GM12873 (cell line): Measurements from ENCODE around the gene PNPLA1.

Source experiments
- CTCF ChIP-seq: IDR thresholded peaks from 2 replicates; pipeline ENCODE4 v1.5.1; 2012; ENCODE audit warnings: low read depth, mild to moderate bottlenecking, moderate library complexity, low read length, control low read depth; ENCODE audit not compliant: insufficient read depth; ENCODE audit errors: missing control alignments

Gene PNPLA1

GRCh38 chr6:36308514-36308913 is 38.7 kb downstream of the PNPLA1 start:
- TF ChIP-seq CTCF, result no peak

GRCh38 chr6:36309203-36309602 is 39.3 kb downstream of the PNPLA1 start:
- no peak for TF ChIP-seq CTCF

DNA sequence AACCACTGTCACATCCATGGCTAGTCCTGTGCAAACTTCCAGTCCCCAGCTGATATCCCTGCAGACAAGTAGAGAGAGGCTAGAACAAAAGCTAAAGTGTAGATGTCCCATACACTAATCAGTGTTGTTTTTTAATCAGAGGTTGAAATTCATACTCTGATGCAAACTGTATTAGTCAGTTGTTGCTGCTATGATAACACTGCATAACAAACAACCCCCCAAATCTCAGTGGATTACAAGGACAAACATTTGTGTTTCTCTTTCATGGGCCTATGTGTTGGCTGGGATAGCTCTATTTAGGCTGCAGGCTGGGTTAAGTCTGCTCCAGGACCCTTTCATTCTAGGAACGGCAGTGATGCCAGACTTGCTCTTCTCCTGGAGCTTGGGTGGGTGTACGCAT is 40.0 kb downstream of the PNPLA1 start:
- TF ChIP-seq CTCF, result no peak

DNA sequence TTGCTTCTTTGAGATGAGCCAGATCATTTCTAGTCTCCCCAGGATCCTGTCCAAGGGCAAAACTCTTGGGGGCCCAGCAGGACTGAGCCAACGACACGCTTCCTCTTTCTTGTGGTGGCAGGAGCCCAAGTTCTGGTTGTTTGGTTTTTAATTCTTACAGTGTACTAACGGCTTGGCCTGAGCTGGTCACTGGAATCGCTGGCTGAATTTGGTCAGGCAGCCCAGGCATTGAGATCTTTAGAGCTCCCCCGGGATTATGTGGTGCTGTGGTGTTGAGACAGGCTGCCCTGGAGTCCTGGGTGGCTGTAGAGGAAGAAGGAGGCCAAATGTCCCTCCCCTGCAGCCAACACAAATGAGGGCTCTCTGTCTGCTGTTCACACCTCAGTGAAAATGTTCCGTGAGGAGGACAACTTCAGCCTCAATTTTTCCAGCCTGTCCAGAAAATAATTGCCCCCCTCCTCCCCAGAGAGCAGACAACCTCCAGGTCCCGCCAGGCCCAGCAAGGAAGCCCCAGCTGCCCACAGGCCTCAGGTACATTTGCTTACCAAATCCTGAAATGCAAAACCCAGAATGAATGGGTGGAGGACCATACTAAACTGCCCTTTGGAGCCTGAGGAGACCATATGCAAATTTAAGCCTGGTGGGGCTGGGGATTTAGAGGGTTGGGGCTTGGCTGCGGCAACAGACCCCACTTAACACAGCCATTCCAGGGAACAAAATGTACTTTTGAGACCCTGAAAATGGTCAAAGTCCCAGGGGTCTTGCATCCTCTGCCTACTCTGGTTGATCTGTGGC is 43.2 kb downstream of the PNPLA1 start:
- no peak for TF ChIP-seq CTCF

DNA sequence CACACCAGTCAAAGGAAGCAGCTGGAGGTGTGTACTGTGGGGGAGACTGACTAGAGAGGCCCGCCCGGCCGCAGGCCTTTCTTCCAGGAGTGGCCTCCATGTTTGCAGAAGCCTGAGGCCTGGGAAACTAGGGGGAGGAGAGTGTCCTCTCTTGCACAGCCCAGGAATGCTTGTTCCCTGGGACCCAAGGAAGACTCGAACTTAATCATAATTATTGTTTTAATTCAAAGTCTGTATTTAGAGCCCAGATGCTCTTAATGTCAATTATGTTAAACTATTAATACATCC is 43.7 kb downstream of the PNPLA1 start:
- TF ChIP-seq CTCF, result no peak

- TF ChIP-seq CTCF, result no peak
These were observed 44.6 kb downstream of the PNPLA1 start for GRCh38 chr6:36314221-36315014.

GRCh38 chr6:36315921-36316320 is 46.1 kb downstream of the PNPLA1 start:
- TF ChIP-seq CTCF, result no peak
